Endothelial cell of umbilical vein (primary cell): ENCODE data around the gene COBLL1. TPM values are rescaled to one million over a fixed set of nuclear protein-coding genes. Genes with fewer than 3 reads are reported as not detected.

Source experiments
- BruUV-seq: library from RNA; stranded (reverse); fragments of 400-500 nt; replicated peaks from 2 replicates; lab custom pipeline; 2021; lab: Mats Ljungman, UMichigan
- CTCF ChIA-PET: fragments of 300-600, 350-600 bp; sonication (Branson Sonifier 250); formaldehyde crosslinking; loops from one replicate; lab custom pipeline; 2021; ENCODE audit warnings: antibody characterized with exemption, inconsistent platforms; lab: Charles Lee
- POLR2A ChIA-PET: fragments of 300-600, 350-600 bp; sonication (Branson Sonifier 250); formaldehyde crosslinking; loops from one replicate; lab custom pipeline; 2021; ENCODE audit warnings: antibody characterized with exemption, inconsistent platforms; lab: Charles Lee
- DNase-seq: peaks from one replicate; pipeline ENCODE4 v3.0.0-alpha.2; 2011; ENCODE audit warnings: low read depth, low spot score
- FAIRE-seq: peaks from 2 replicates; lab custom pipeline; 2011; peaks lifted over from hg19 to GRCh38; lab: Jason Lieb, UNC
- H2AFZ ChIP-seq: 2 replicates; pipeline ENCODE4 v1.6.0; 2012; ENCODE audit warnings: low read depth, low read length, control low read depth, inconsistent platforms
- H3K27ac ChIP-seq: 2 replicates; pipeline ENCODE4 v1.5.1; 2011; ENCODE audit warnings: low read depth, mild to moderate bottlenecking, control low read depth, low read length, moderate library complexity; ENCODE audit not compliant: insufficient read depth
- H3K27me3 ChIP-seq, 2 experiments: 2 replicates each; pipeline versions ENCODE4 v1.6.0 to v1.6.1; 2011; ENCODE audit warnings: low read length in 2 of 2, mixed read lengths in 1 of 2; ENCODE audit not compliant: control insufficient read depth in 2 of 2, insufficient read depth in 2 of 2
- H3K36me3 ChIP-seq, 2 experiments: 2 replicates in 1 of 2; 3 replicates in 1 of 2; pipeline ENCODE4 v1.5.1; 2011; ENCODE audit warnings: low read length in 2 of 2, mild to moderate bottlenecking in 1 of 2, moderate library complexity in 1 of 2; ENCODE audit not compliant: control insufficient read depth in 2 of 2, insufficient read depth in 2 of 2; ENCODE audit errors: extremely low read depth in 1 of 2
- H3K4me1 ChIP-seq: 3 replicates; pipeline ENCODE4 v1.5.1; 2011; ENCODE audit warnings: mild to moderate bottlenecking, low read length; ENCODE audit not compliant: control insufficient read depth, insufficient read depth; ENCODE audit errors: extremely low read depth
- H3K4me2 ChIP-seq: 2 replicates; pipeline ENCODE4 v1.6.1; 2011; ENCODE audit warnings: low read length, control low read depth, mixed read lengths; ENCODE audit not compliant: insufficient read depth
- H3K4me3 ChIP-seq, 3 experiments: fragments of 200-600 bp in 1 of 3; sonication (generic), shearing (Covaris generic) in 1 of 3; replicated peaks in 1 of 3; 2 replicates each; pipeline ENCODE4 v1.5.1; 2011 to 2016; ENCODE audit warnings: control low read depth in 3 of 3, low read length in 3 of 3, mild to moderate bottlenecking in 2 of 3, inconsistent platforms in 1 of 3, low read depth in 1 of 3, moderate library complexity in 1 of 3; ENCODE audit not compliant: insufficient read depth in 1 of 3
- H3K79me2 ChIP-seq: 2 replicates; pipeline ENCODE4 v1.6.0; 2012; ENCODE audit warnings: low read length, inconsistent platforms; ENCODE audit not compliant: control insufficient read depth, insufficient read depth
- H3K9ac ChIP-seq: replicated peaks from 2 replicates; pipeline ENCODE3; 2011; ENCODE audit warnings: low read length, control low read depth; ENCODE audit not compliant: insufficient read depth; ENCODE audit errors: extremely low read depth
- H3K9me1 ChIP-seq: replicated peaks from 3 replicates; pipeline ENCODE4 v1.6.0; 2011; ENCODE audit warnings: mild to moderate bottlenecking, low read length; ENCODE audit not compliant: control insufficient read depth, insufficient read depth; ENCODE audit errors: extremely low read depth
- H3K9me3 ChIP-seq: replicated peaks from 2 replicates; pipeline ENCODE4 v1.5.1; 2012; ENCODE audit warnings: low read length, inconsistent platforms; ENCODE audit not compliant: control insufficient read depth, insufficient read depth
- H4K20me1 ChIP-seq: replicated peaks from 2 replicates; pipeline ENCODE3; 2011; ENCODE audit warnings: mild to moderate bottlenecking, low read length; ENCODE audit not compliant: control insufficient read depth, insufficient read depth; ENCODE audit errors: extremely low read depth
- CTCF ChIP-seq, 2 donors: IDR thresholded peaks; 1 replicate in 1 of 2; 2 replicates in 1 of 2; pipeline ENCODE4 v1.5.1; 2011; ENCODE audit warnings: low read length in 2 of 2, mild to moderate bottlenecking in 2 of 2, moderate library complexity in 2 of 2, control low read depth in 1 of 2, inconsistent platforms in 1 of 2, low read depth in 1 of 2; ENCODE audit not compliant: insufficient read depth in 1 of 2; ENCODE audit errors: extremely low read depth in 1 of 2
- EZH2 ChIP-seq: IDR thresholded peaks from 2 replicates; pipeline ENCODE4 v1.6.1; 2012; ENCODE audit warnings: borderline replicate concordance, low read depth, mild to moderate bottlenecking, moderate library complexity, low read length, inconsistent platforms; ENCODE audit not compliant: severe bottlenecking
- FOS ChIP-seq: IDR thresholded peaks from 2 replicates; pipeline ENCODE4 v1.6.1; 2011; ENCODE audit warnings: mild to moderate bottlenecking, low read length, moderate library complexity, borderline replicate concordance; ENCODE audit not compliant: insufficient read depth
- GATA2 ChIP-seq: IDR thresholded peaks from 2 replicates; pipeline ENCODE4 v1.7.0; 2011; ENCODE audit warnings: low read depth, mild to moderate bottlenecking, moderate library complexity, mixed read lengths, low read length; ENCODE audit not compliant: insufficient read length, insufficient read depth
- JUN ChIP-seq: IDR thresholded peaks from 2 replicates; pipeline ENCODE4 v1.6.1; 2011; ENCODE audit warnings: borderline replicate concordance, low read depth; ENCODE audit not compliant: insufficient read length, insufficient read depth
- MAX ChIP-seq: IDR thresholded peaks from 2 replicates; pipeline ENCODE4 v1.6.1; 2011; ENCODE audit not compliant: insufficient read depth, insufficient read length
- MYC ChIP-seq: IDR thresholded peaks from one replicate; pipeline ENCODE4 v1.6.1; 2011; ENCODE audit warnings: mild to moderate bottlenecking, low read depth, low read length
- POLR2A ChIP-seq: IDR thresholded peaks from 2 replicates; pipeline ENCODE4 v1.6.1; 2012; ENCODE audit warnings: low read depth, mild to moderate bottlenecking, control low read depth, low read length
- POLR2AphosphoS5 ChIP-seq: IDR thresholded peaks from 2 replicates; pipeline ENCODE4 v1.6.1; 2012; ENCODE audit warnings: low read depth, mild to moderate bottlenecking, control low read depth, low read length, moderate library complexity; ENCODE audit not compliant: insufficient read depth
- dilution Hi-C: fragments of 300-500 bp; cut with MboI; formaldehyde crosslinking; loops from one replicate; pipeline ENCODE4 v1.15.0; 2019; ENCODE audit warnings: low sequenced_read_pairs; ENCODE audit not compliant: extremely low pct_ligation_motif_present
- intact Hi-C: fragments of 100-400 bp; cut with micrococcal nuclease; formaldehyde crosslinking; loops from one replicate; pipeline ENCODE4 v1.10.0; 2022
- polyA plus RNA-seq, 4 experiments: library from polyadenylated mRNA; depleted of rRNA in 3 of 4; stranded (reverse) in 3 of 4; unstranded in 1 of 4; fragments of >200 nt; gene quantifications; 2 replicates each; pipeline versions ENCODE4 v1.2.1 to v1.2.3, GENCODE V29; 2011 to 2012; ENCODE audit warnings: missing spikeins in 1 of 4
- total RNA-seq: library from RNA; stranded (reverse); gene quantifications from 2 replicates; pipeline ENCODE4 v1.2.3, GENCODE V29; 2021

Gene COBLL1
- total and polyA plus RNA-seq, 2 donors (not counting 3 experiments of a cell fraction or from before 2014, with no cell fraction given), result 9.1 to 38.4 TPM

GRCh38 chr2:164779383-164780057, 62.1 kb downstream of the COBLL1 start:
- Histone ChIP-seq H4K20me1 (no peaks in the 10 kb centered on the region), H3K9me3 (no peaks in the 10 kb centered on the region), H3K4me2 (no peak overlapping the region), H3K27ac (no peak overlapping the region), H2AFZ (no peak overlapping the region), H3K36me3 (no peaks in the 10 kb centered on the region), H3K27me3 (no peaks in the 10 kb centered on the region), H3K4me1 (peaks cover 22% of the 10 kb centered on the region), H3K9ac (no peak overlapping the region), H3K9me1 (no peaks in the 10 kb centered on the region), H3K79me2 (peaks cover 2% of the 10 kb centered on the region), H3K4me3 (no peak overlapping the region)
- ChIA-PET CTCF (no interaction called here), POLR2A (no interaction called here)
- TF ChIP-seq MAX (no peak), JUN (no peak), EZH2 (no peak), CTCF (IDR thresholded peaks at IDR 0.05; ENCODE audit: extremely low read depth in 1 of 2, insufficient read depth in 1 of 2, low read depth in 1 of 2, low read length in 2 of 2) (no peak), POLR2AphosphoS5 (no peak), FOS (no peak), POLR2A (no peak), MYC (no peak), GATA2 (no peak)
- no peak for FAIRE-seq
- dilution Hi-C loops, result no loop called here
- intact Hi-C loops, result loop anchor here (1.0 to 10.0 kb wide), 4 partner anchors 9 to 1455 kb away; no protein-coding TSS in a partner anchor
- DNase-seq, result no peak
- BruUV-seq, result no TSS peak
